GM12872 (cell line): ENCODE data around the gene SMNDC1.

Experiments
- TF ChIP-seq, protein P1 (sequence below): IDR thresholded peaks from 3 replicates; pipeline ENCODE4 v1.5.1; 2011; ENCODE audit warnings: low read depth, mild to moderate bottlenecking, low read length, moderate library complexity; ENCODE audit not compliant: insufficient read depth

SMNDC1 gene

DNA sequence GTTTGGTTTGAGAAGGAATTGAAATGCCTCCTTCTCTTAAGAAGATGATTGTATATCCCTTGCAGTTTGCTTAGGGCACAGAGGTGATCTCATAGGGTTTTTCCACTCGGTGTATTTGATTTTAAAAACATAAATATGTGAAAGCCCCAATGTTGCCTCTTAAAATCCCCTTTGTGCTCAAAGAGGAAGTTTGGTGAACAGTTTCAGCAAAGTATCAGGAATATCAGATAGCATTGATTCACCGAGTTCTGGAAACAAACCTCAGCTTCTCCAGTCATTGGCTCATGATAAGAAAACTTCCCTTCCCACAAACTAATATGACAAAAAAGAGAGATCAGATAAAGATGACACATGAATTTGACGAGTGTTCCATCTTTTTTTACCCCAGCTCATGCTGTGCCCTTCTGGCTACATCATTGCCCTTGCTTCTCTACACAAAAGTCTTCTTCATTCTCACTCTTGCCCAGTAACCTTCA, 20.1 kb upstream of the SMNDC1 start:
- TF ChIP-seq, protein P1, sequence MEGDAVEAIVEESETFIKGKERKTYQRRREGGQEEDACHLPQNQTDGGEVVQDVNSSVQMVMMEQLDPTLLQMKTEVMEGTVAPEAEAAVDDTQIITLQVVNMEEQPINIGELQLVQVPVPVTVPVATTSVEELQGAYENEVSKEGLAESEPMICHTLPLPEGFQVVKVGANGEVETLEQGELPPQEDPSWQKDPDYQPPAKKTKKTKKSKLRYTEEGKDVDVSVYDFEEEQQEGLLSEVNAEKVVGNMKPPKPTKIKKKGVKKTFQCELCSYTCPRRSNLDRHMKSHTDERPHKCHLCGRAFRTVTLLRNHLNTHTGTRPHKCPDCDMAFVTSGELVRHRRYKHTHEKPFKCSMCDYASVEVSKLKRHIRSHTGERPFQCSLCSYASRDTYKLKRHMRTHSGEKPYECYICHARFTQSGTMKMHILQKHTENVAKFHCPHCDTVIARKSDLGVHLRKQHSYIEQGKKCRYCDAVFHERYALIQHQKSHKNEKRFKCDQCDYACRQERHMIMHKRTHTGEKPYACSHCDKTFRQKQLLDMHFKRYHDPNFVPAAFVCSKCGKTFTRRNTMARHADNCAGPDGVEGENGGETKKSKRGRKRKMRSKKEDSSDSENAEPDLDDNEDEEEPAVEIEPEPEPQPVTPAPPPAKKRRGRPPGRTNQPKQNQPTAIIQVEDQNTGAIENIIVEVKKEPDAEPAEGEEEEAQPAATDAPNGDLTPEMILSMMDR, result no peak

GRCh38 chr10:110324201-110324804, 19.6 kb upstream of the SMNDC1 start:
- TF ChIP-seq, protein P1, result no peak

GRCh38 chr10:110323503-110323902, 18.8 kb upstream of the SMNDC1 start:
- TF ChIP-seq, protein P1, result no peak

DNA sequence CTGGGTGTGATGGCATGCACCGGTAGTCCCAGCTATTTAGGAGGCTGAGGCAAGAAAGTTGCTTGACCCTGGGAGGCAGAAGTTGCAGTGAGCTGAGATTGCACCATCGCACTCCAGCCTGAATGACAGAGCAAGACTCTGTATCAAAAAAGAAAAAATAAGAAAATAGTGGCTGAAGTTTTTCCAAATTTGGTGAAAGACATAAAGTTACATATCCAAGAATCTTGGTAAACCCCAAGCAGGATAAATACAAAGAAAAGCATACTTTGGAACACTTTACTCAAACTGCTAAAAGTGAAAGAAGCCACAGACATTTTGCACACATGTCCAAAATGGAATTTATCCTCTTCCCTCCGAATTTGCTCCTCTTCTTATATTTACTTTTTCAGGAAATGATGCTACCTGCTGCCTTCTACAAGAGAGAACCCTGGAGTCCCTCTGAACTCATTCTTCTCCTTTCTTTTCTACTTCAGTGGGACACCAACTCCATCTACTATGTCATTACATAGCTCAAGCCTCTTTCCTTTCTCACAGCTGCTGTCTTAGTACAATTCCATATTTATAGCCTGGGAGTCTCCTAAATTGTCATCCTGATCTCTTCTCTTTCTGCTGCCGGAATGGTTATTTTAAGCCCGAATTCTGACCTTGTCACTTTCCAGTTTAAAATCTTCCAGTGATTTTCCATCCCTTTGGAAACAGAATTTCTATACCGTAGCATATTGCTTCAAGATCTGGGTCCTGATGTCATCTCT, 17.3 kb upstream of the SMNDC1 start:
- TF ChIP-seq, protein P1, result no peak

DNA sequence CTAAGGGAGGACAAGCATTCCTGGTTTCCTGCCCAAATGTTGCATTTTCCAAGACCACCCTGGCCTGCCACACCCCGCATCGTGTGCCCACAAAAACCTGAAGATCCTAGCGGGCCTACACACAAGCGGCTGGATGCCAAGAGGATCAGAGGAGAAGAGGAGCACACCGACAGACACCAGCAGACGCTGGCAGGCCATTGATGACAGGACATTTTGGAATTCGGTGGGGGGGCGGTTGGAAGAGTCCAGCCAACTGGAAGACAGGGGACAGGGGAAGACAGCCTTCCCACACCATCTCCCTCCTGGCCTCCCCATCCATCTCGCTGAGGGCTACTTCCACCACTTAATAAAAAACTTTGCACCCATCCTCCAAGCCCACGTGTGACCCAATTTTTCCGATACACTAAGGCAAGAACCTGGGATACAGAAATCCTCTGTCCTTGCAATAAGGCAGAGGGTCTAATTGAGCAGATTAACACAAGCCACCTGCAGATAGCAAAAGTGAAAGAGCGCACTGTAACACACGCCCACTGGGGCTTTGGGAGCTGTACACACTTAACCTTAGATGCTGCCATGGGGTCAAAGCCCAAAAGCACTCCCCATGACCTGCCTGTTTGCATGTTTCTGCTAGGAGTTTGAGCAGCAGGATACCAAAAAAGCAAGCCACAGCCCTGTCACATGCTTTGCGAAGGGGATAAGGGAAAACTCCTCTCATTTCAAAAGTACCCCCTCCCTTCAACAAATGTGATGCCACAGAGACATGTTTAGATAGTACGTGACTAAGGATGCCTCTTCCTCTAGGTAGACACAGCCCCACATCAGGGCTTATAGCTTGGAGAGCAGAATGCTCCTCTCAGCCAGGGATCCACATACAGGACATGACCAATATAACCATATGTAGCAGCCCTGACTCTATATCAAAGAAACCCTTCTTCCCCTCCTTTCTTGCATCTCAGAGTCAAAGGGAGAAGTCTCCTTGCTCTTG, 13.4 kb upstream of the SMNDC1 start:
- TF ChIP-seq, protein P1, result no peak

- TF ChIP-seq, protein P1, result no peak
Measured at GRCh38 chr10:110313674-110314073, 9.0 kb upstream of the SMNDC1 start.

GRCh38 chr10:110312206-110312605, 7.5 kb upstream of the SMNDC1 start:
- TF ChIP-seq, protein P1, result no peak
